Activated CD8-positive, alpha-beta memory T cell treated with anti-CD3 and anti-CD28 coated beads, Interleukin-2, amount 10 ng/mL, durations not matched to agents 7 days and 5 days (primary cell): ENCODE measurements around the gene HOMER2. TPM values are rescaled to one million over a fixed set of nuclear protein-coding genes. Genes with fewer than 3 reads are reported as not detected.
"Not testable (repeated sequence)": the region's sequence is repeated elsewhere in the genome, so short reads cannot be mapped to it uniquely, and the experiment has no call there.

ENCODE experiments used
- ATAC-seq: fragments of 150-1000 bp; cut with Tn5 transposase; one replicate; pipeline ENCODE4 v1.10.0; 2021; ENCODE audit warnings: moderate library complexity
- CTCF ChIA-PET: fragments of 350-600 bp; sonication (Branson Sonifier 250); formaldehyde crosslinking; loops from one replicate; lab custom pipeline; 2021; ENCODE audit warnings: antibody characterized with exemption; lab: Charles Lee
- DNase-seq: peaks from one replicate; pipeline ENCODE4 v3.0.0-alpha.2; 2020
- H3K27ac Mint-ChIP-seq: one replicate; pipeline ENCODE4 v1.8.0; 2021; ENCODE audit warnings: mild to moderate bottlenecking, mixed read lengths
- H3K27me3 Mint-ChIP-seq: one replicate; pipeline ENCODE4 v1.8.0; 2021; ENCODE audit warnings: mixed read lengths
- H3K36me3 Mint-ChIP-seq: one replicate; pipeline ENCODE4 v1.8.0; 2021; ENCODE audit warnings: mild to moderate bottlenecking, mixed read lengths
- H3K4me1 Mint-ChIP-seq: one replicate; pipeline ENCODE4 v1.8.0; 2021; ENCODE audit warnings: mixed read lengths
- H3K4me3 Mint-ChIP-seq: one replicate; pipeline ENCODE4 v1.8.0; 2021; ENCODE audit warnings: mild to moderate bottlenecking, moderate library complexity, mixed read lengths
- H3K9me3 Mint-ChIP-seq: one replicate; pipeline ENCODE4 v1.8.0; 2022; ENCODE audit warnings: low read depth, mixed read lengths
- total RNA-seq, 2 experiments: library from RNA; stranded (reverse); gene quantifications; one replicate each; pipeline ENCODE4 v1.2.3, GENCODE V29; 2021

The HOMER2 gene
- total RNA-seq, 2 experiments from 2014 or later: 8.2 to 14.4 TPM

- no peak overlapping the region for H3K27ac Mint-ChIP-seq
- no peak overlapping the region for H3K4me3 Mint-ChIP-seq
- DNase-seq (no peak), ATAC-seq (no peak)
- no peaks in the 10 kb centered on the region for H3K9me3 Mint-ChIP-seq
- CTCF ChIA-PET: no interaction called here
- no peaks in the 10 kb centered on the region for H3K36me3 Mint-ChIP-seq
- no peaks in the 10 kb centered on the region for H3K4me1 Mint-ChIP-seq
- H3K27me3 Mint-ChIP-seq: peaks cover 2% of the 10 kb centered on the region
These were observed 80.6 kb downstream of the HOMER2 start for GRCh38 chr15:82871832-82872484.

GRCh38 chr15:82871358-82871757 lies 81.2 kb downstream of the HOMER2 start:
- Mint-ChIP-seq H3K4me3 (no peak overlapping the region), H3K9me3 (no peaks in the 10 kb centered on the region)
- CTCF ChIA-PET: no interaction called here

GRCh38 chr15:82870727-82871320 lies 81.7 kb downstream of the HOMER2 start:
- Mint-ChIP-seq H3K27ac (no peak overlapping the region), H3K27me3 (peaks cover 2% of the 10 kb centered on the region), H3K36me3 (no peaks in the 10 kb centered on the region), H3K4me3 (no peak overlapping the region), H3K4me1 (no peaks in the 10 kb centered on the region), H3K9me3 (no peaks in the 10 kb centered on the region)
- DNase-seq: no peak
- no peak for ATAC-seq
- CTCF ChIA-PET: interaction anchor here (0.9 kb wide), 1 partner anchor 10 kb away, joined by 3 read pairs; no protein-coding TSS in a partner anchor

More at GRCh38 chr15:82871358-82871757, 81.2 kb downstream of the HOMER2 start:
- no peaks in the 10 kb centered on the region for H3K4me1 Mint-ChIP-seq
- ATAC-seq: no peak
- no peak for DNase-seq
- H3K36me3 Mint-ChIP-seq: no peaks in the 10 kb centered on the region
- no peak overlapping the region for H3K27ac Mint-ChIP-seq
- peaks cover 2% of the 10 kb centered on the region for H3K27me3 Mint-ChIP-seq

GRCh38 chr15:82865981-82866380 lies 86.5 kb downstream of the HOMER2 start:
- DNase-seq, H3K4me3 Mint-ChIP-seq, H3K4me1 Mint-ChIP-seq, H3K9me3 Mint-ChIP-seq, CTCF ChIA-PET, H3K36me3 Mint-ChIP-seq, ATAC-seq, H3K27me3 Mint-ChIP-seq, H3K27ac Mint-ChIP-seq: not testable (repeated sequence)

- DNase-seq, ATAC-seq, H3K27me3 Mint-ChIP-seq, H3K4me1 Mint-ChIP-seq, H3K4me3 Mint-ChIP-seq, H3K27ac Mint-ChIP-seq, H3K9me3 Mint-ChIP-seq, CTCF ChIA-PET, H3K36me3 Mint-ChIP-seq: not testable (repeated sequence)
These were observed 86.9 kb downstream of the HOMER2 start for GRCh38 chr15:82865581-82865980.

GRCh38 chr15:82864967-82865366 lies 87.6 kb downstream of the HOMER2 start:
- ATAC-seq (no peak), DNase-seq (peak; percentile 30)
- Mint-ChIP-seq H3K4me3 (no peak overlapping the region), H3K4me1 (peaks cover 4% of the 10 kb centered on the region), H3K27ac (no peak overlapping the region), H3K27me3 (peaks cover 2% of the 10 kb centered on the region), H3K36me3 (no peaks in the 10 kb centered on the region), H3K9me3 (no peaks in the 10 kb centered on the region)
- CTCF ChIA-PET: no interaction called here

GRCh38 chr15:82862886-82863285 lies 89.6 kb downstream of the HOMER2 start:
- H3K4me3 Mint-ChIP-seq: no peak overlapping the region
- H3K27ac Mint-ChIP-seq: no peak overlapping the region

GRCh38 chr15:82858932-82859331 lies 93.6 kb downstream of the HOMER2 start:
- Mint-ChIP-seq H3K27ac (no peak overlapping the region), H3K9me3 (no peaks in the 10 kb centered on the region), H3K4me3 (no peak overlapping the region), H3K36me3 (no peaks in the 10 kb centered on the region), H3K4me1 (peaks cover 6% of the 10 kb centered on the region), H3K27me3 (no peaks in the 10 kb centered on the region)
- CTCF ChIA-PET: no interaction called here
- ATAC-seq (no peak), DNase-seq (no peak)

More at GRCh38 chr15:82862886-82863285, 89.6 kb downstream of the HOMER2 start:
- Mint-ChIP-seq H3K36me3 (no peaks in the 10 kb centered on the region), H3K4me1 (peaks cover 6% of the 10 kb centered on the region), H3K27me3 (no peaks in the 10 kb centered on the region), H3K9me3 (no peaks in the 10 kb centered on the region)
- DNase-seq (no peak), ATAC-seq (no peak)
- CTCF ChIA-PET: no interaction called here

GRCh38 chr15:82856397-82857170 lies 95.9 kb downstream of the HOMER2 start:
- ATAC-seq (no peak), DNase-seq (peak; percentile 37)
- no peaks in the 10 kb centered on the region for H3K36me3 Mint-ChIP-seq
- H3K27ac Mint-ChIP-seq: no peak overlapping the region
- H3K27me3 Mint-ChIP-seq: no peaks in the 10 kb centered on the region
- CTCF ChIA-PET: interaction anchor here (0.5 to 1.9 kb wide), 3 partner anchors 14 to 183 kb away, joined by 3 to 7 read pairs (median 3); no protein-coding TSS in a partner anchor
- H3K4me1 Mint-ChIP-seq: peaks cover 10% of the 10 kb centered on the region
- no peaks in the 10 kb centered on the region for H3K9me3 Mint-ChIP-seq
- no peak overlapping the region for H3K4me3 Mint-ChIP-seq

GRCh38 chr15:82855286-82856100 lies 97.0 kb downstream of the HOMER2 start:
- Mint-ChIP-seq H3K36me3 (no peaks in the 10 kb centered on the region), H3K4me3 (no peak overlapping the region), H3K27ac (no peak overlapping the region), H3K4me1 (peaks cover 6% of the 10 kb centered on the region), H3K9me3 (no peaks in the 10 kb centered on the region), H3K27me3 (no peaks in the 10 kb centered on the region)
- CTCF ChIA-PET: interaction anchor here (1.9 kb wide), 1 partner anchor 145 kb away, joined by 7 read pairs; no protein-coding TSS in a partner anchor
- no peak for ATAC-seq
- no peak for DNase-seq

GRCh38 chr15:82854554-82854953 lies 98.0 kb downstream of the HOMER2 start:
- ATAC-seq (no peak), DNase-seq (no peak)
- no peaks in the 10 kb centered on the region for H3K36me3 Mint-ChIP-seq
- H3K27ac Mint-ChIP-seq: no peak overlapping the region
- no peak overlapping the region for H3K4me3 Mint-ChIP-seq
- H3K9me3 Mint-ChIP-seq: no peaks in the 10 kb centered on the region
- CTCF ChIA-PET: no interaction called here
- peaks cover 5% of the 10 kb centered on the region for H3K4me1 Mint-ChIP-seq
- no peaks in the 10 kb centered on the region for H3K27me3 Mint-ChIP-seq

GRCh38 chr15:82852941-82853561 lies 99.5 kb downstream of the HOMER2 start:
- no peak overlapping the region for H3K4me3 Mint-ChIP-seq
- H3K9me3 Mint-ChIP-seq: no peaks in the 10 kb centered on the region
- no peaks in the 10 kb centered on the region for H3K36me3 Mint-ChIP-seq
- DNase-seq: peak; percentile 34
- H3K4me1 Mint-ChIP-seq: peaks cover 5% of the 10 kb centered on the region
- H3K27me3 Mint-ChIP-seq: no peaks in the 10 kb centered on the region
- ATAC-seq: no peak
- CTCF ChIA-PET: no interaction called here
- H3K27ac Mint-ChIP-seq: peak overlapping the region; percentile 11
